IgD-negative memory B cell (primary cell): ENCODE data around the gene SCGB1C1. TPM values are rescaled to one million over a fixed set of nuclear protein-coding genes. Genes with fewer than 3 reads are reported as not detected.
"Not testable (repeated sequence)": the region's sequence is repeated elsewhere in the genome, so short reads cannot be mapped to it uniquely, and the experiment has no call there.

ENCODE experiments used
- H3K27ac Mint-ChIP-seq, 3 donors: one replicate each; pipeline ENCODE4 v1.8.0; 2020 to 2022; ENCODE audit warnings: mild to moderate bottlenecking in 3 of 3, mixed read lengths in 3 of 3, moderate library complexity in 1 of 3
- H3K27me3 Mint-ChIP-seq: one replicate; pipeline ENCODE4 v1.8.0; 2021; ENCODE audit warnings: mixed read lengths
- H3K36me3 Mint-ChIP-seq: one replicate; pipeline ENCODE4 v1.8.0; 2020; ENCODE audit warnings: mild to moderate bottlenecking, mixed read lengths
- H3K4me1 Mint-ChIP-seq, 3 donors: one replicate each; pipeline ENCODE4 v1.8.0; 2020 to 2022; ENCODE audit warnings: mixed read lengths in 3 of 3, mild to moderate bottlenecking in 1 of 3
- H3K4me3 Mint-ChIP-seq, 4 donors: one replicate each; pipeline ENCODE4 v1.8.0; 2020 to 2022; ENCODE audit warnings: mild to moderate bottlenecking in 4 of 4, mixed read lengths in 4 of 4, moderate library complexity in 3 of 4
- H3K9me3 Mint-ChIP-seq, 3 donors: one replicate each; pipeline ENCODE4 v1.8.0; 2020 to 2021; ENCODE audit warnings: mixed read lengths in 3 of 3, mild to moderate bottlenecking in 1 of 3
- polyA plus RNA-seq: library from polyadenylated mRNA; unstranded; fragments of 300-500 nt; fragmentation: Illumina TruSeq; gene quantifications from one replicate; pipeline ENCODE4 v1.2.3, GENCODE V29; 2021

Gene SCGB1C1
- not detected for polyA plus RNA-seq

DNA sequence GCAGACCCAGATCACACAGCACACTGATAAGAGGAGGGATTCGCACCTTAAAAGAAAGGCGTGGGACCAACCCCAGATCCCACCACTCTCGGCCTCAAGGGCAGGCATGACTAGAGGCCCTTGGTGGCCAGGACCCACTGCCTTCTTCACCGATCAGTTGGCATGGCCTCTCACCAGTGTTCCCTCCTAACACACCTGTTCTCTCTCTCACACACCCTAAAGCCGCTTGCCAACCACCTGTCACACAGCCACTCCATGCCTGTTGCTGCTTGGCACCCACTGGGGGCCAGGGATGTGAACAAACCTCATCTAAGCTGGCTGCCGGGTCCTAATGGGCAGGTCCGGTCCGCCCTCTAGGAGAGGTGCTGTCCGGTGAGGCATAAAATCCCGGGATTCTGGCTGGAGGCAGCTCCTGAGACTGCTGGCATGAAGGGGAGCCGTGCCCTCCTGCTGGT lies at the start of gene SCGB1C1:
SCGB1C1 (plus strand) TSS at position 405 of the 455 bp plus-strand sequence; CDS start at position 427, 22 bp downstream.
- H3K4me1 Mint-ChIP-seq, H3K27me3 Mint-ChIP-seq, H3K27ac Mint-ChIP-seq, H3K36me3 Mint-ChIP-seq, H3K9me3 Mint-ChIP-seq, H3K4me3 Mint-ChIP-seq: not testable (repeated sequence)

DNA sequence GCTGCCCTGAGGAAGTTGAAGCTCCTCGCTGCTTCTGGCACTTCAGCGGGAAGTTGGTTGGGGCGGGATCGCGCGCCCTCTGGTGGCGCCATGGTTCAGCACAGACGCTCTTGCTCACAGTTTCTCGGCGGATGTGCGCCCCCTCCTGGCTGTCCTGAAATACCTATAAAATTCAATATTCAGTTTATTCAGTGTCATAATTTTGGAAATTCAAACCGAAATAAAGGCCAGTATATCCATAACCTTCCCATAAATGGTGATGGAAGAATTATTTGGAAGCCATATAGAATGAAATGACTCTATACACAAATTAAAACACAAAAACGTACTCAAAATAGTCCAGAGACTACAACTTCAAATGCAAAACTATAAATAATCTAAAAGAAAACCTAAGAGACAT lies 12.6 kb upstream of the SCGB1C1 start:
- H3K36me3 Mint-ChIP-seq, H3K27ac Mint-ChIP-seq, H3K9me3 Mint-ChIP-seq: not testable (repeated sequence)

DNA sequence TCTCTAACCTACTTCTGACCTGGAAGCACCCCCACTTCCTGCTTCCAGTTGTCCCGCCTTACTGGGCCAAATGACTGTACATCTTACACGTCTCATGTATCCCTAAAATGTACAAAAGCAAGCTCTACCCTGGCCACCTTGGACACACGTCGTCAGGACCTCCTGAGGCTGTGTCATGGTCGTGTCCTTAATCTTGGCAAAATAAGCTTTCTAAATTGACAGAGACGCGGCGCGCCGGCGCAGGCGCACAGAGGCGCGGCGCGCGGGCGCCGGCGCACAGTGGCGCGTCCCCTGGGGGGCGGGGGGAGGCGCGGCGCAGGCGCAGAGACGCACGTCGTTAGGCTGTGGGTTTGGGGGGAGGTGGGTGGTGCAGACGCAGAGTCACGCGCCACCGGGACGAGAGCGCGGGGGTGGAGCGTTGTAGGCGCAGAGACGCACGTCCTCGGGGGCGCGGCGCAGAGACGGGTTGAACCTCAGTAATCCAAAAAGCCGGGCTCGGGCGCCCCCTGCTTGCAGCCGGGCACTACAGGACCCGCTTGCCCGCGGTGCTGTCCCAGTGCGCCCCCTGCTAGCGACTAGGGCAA lies 3.6 kb upstream of the SCGB1C1 start:
- H3K4me3 Mint-ChIP-seq, H3K4me1 Mint-ChIP-seq, H3K27ac Mint-ChIP-seq, H3K9me3 Mint-ChIP-seq, H3K36me3 Mint-ChIP-seq, H3K27me3 Mint-ChIP-seq: not testable (repeated sequence)

More for the DNA sequence above, 12.6 kb upstream of the SCGB1C1 start:
- H3K4me3 Mint-ChIP-seq, H3K4me1 Mint-ChIP-seq, H3K27me3 Mint-ChIP-seq: not testable (repeated sequence)

DNA sequence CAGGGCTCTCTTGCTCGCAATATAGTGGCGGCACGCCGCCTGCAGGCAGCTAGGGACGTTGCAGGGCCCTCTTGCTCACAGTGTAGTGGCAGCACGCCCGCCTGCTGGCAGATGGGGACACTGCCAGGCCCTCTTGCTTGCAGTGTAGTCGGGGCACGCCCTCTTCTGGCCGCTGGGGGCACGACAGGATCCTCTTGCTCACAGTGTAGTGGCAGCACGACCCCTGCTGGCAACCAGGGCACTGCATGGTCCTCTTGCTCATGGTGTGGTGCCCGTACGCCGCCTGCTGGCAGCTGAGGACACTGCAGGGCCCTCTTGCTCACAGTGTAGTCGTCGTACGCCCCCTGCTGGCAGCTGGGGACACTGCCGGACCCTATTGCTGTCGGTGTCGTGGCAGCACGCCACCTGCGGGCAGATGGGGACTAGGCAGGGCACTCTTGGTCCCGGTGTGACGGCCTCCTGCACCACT lies 3.0 kb upstream of the SCGB1C1 start:
- not testable (repeated sequence) for H3K27me3 Mint-ChIP-seq, H3K9me3 Mint-ChIP-seq, H3K4me3 Mint-ChIP-seq, H3K27ac Mint-ChIP-seq, H3K4me1 Mint-ChIP-seq, H3K36me3 Mint-ChIP-seq

DNA sequence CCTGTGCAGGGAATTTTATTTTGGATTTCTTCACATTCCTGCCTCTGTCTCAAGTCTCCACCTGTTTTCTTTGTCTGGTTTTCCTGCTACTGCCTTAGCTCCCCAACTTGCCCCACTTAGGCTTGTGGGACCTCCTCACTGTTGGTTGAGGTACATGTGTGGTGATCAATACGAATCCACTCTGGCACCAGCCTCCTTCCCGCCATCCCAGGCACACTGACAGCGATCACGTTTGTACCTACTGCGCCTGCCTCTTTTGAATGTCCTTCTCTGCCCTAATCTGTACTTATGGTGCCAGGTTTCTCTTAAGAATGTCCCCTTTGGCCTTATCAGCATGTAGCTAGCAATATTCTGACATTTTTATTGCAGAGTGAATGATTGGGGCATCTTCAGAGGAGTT lies 2.3 kb upstream of the SCGB1C1 start:
- H3K4me3 Mint-ChIP-seq, H3K4me1 Mint-ChIP-seq, H3K9me3 Mint-ChIP-seq, H3K27ac Mint-ChIP-seq, H3K36me3 Mint-ChIP-seq, H3K27me3 Mint-ChIP-seq: not testable (repeated sequence)

DNA sequence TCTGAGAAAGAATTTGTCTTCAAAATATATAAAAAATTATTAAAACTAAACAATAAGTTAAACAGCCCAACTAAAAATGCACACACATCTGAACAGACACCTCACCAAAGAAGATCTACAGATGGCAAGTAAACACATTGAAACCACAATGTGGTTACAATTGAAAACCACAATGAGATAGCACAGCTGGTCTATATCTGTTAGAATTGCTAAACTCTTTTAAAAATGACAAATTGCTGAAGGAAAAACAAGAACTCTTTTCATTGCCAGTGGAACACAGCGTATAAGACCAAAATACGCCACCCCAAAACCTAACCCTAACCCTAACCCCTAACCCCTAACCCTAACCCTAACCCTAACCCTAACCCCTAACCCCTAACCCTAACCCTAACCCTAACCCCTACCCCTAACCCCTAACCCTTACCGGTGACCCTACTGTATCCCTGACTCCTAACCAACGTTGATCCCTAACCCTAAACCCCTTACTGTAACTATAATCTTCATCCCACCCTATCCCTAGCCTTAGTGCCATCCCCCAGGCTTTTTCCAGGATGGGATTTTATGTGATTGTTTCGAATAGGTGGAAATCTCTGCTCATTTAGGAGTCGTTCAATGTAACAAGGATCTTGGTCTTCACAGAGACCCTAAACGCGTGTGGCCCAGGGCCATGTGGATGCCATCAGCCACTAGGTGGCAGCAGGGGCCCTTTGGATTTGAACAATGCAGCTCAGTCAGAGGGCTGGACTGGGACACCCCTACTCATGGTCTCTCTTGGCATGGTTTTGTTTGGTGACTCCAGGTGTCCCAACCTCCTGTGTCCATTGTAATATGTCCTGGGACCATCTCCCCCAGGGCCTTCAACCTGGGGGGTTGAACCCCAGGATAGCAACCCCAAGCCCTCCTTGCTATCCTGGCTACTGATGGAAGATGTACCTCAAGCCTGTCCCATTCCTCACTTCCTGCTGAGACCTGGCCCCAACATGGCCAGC lies 1.1 kb upstream of the SCGB1C1 start:
- H3K27ac Mint-ChIP-seq, H3K36me3 Mint-ChIP-seq, H3K27me3 Mint-ChIP-seq, H3K4me1 Mint-ChIP-seq, H3K9me3 Mint-ChIP-seq, H3K4me3 Mint-ChIP-seq: not testable (repeated sequence)

DNA sequence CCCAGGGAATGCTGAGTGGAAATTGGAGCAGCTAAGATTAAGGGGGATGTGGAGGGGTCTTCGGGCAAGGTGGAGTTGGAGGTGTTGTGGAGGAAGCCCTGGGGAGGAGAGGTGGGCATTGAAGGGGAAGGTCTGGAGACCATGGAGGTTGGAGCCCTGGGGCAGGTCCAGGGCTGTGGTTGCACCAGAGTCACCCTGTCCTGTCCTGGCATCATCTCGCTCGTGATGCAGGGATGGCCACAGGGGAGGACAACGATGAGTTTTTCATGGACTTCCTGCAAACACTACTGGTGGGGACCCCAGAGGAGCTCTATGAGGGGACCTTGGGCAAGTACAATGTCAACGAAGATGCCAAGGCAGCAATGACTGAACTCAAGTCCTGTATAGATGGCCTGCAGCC lies 603 bp downstream of the SCGB1C1 start:
- H3K9me3 Mint-ChIP-seq, H3K27me3 Mint-ChIP-seq: not testable (repeated sequence)

DNA sequence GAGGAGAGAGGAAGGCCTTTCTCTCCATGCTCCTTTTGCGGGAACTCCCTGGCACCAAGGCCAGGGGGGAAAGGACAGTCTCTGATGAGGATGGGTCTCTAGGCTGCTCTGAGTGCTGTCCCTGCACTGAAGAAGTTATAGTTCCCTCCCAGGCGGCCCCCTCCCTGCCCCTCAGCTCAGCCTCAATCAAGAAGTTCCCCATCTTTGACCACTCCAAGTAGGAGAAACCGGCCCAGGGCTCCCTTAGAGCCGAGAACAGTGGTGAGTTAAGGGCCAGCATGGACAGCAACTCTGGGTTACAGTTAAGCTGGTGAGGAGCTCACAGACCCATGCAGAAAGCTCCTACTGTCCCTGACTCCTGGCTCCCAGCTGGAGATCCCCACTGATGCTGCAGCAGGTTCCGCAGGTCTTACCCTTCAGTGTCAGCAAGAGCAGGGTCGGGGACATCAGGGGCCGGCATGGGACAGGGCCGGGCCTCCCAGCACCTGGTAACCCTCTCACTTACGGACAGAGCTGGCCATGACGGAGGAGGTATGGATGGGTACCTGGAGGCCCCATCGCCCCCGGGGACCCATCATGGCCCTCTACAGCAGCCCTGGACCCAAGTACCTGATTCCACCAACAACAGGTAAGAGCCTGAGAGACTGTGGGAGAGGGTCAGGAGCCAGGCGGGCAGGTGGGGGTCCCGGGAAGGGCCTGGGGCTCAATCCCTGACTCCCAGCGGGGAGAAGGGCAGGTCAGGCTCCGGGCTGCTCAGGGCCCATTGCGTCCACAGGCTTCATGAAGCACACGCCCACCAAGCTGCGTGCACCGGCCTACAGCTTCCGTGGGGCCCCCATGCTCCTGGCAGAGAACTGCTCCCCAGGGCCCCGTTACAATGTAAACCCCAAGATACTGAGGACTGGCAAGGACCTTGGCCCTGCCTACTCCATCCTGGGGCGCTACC lies 4.2 kb downstream of the SCGB1C1 start:
- Mint-ChIP-seq H3K4me1 (peaks cover 0 to 6% (median 5%) of the 10 kb centered on the region in 3 donors), H3K27ac (no peak overlapping the region), H3K27me3 (no peaks in the 10 kb centered on the region)

More for the DNA sequence above, 603 bp downstream of the SCGB1C1 start:
- not testable (repeated sequence) for H3K27ac Mint-ChIP-seq, H3K36me3 Mint-ChIP-seq, H3K4me1 Mint-ChIP-seq, H3K4me3 Mint-ChIP-seq

DNA sequence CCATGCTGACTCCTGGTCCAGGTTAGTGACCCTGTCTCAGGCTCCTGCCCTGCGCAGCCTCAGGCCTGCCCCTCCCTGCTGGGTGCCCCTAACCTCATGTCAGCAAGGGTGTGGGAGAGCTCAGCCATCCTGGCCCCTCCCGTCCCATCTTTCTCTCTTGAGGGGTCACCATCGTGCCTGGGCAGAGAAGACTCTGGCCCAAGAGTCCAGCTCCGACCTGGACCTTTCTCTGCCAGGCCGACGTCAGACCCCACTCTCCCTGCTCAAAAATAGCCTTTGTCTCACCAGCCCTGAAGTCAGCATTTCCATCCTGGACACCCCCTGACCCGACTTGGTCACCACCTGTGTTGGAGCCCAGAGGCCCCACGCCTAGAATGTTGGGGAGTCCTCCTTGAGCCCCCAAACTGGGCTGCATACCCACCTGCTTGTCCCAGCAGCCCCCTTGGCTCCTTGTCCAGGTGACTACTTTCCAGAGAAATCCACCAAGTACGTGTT lies 4.9 kb downstream of the SCGB1C1 start:
- H3K4me1 Mint-ChIP-seq: peaks cover 3 to 13% (median 9%) of the 10 kb centered on the region in 3 donors
- H3K36me3 Mint-ChIP-seq: no peaks in the 10 kb centered on the region
- no peak overlapping the region for H3K4me3 Mint-ChIP-seq
- no peaks in the 10 kb centered on the region for H3K9me3 Mint-ChIP-seq
- no peak overlapping the region for H3K27ac Mint-ChIP-seq
- no peaks in the 10 kb centered on the region for H3K27me3 Mint-ChIP-seq

More for the DNA sequence above, 4.2 kb downstream of the SCGB1C1 start:
- H3K9me3 Mint-ChIP-seq: no peaks in the 10 kb centered on the region
- no peaks in the 10 kb centered on the region for H3K36me3 Mint-ChIP-seq
- no peak overlapping the region for H3K4me3 Mint-ChIP-seq

DNA sequence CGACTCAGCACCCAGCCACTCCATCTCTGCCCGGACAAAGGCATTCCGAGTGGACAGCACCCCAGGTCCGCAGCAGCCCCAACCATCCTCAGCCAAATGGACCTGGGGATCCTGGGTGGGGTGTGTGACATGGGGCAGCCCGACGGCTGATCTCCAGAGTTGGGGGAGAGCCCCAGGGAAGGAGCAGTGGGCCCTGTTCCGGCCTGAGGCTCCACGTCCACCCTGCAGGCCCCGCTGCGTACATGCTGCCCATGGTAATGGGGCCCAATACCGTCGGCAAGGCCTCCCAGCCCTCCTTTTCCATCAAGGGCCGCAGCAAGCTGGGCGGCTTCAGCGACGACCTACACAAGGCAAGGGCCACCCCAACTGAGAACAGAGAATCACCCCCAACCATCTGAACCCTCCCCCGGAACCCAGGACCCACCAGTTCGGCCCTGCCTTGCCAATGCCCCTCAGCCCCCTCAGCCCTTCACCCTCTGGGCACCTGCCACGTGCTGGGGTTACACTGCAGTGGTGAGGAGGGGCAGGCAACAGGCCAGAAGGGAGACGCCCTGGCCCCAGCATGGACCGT lies 5.4 kb downstream of the SCGB1C1 start:
- Mint-ChIP-seq H3K4me3 (peak overlapping the region in 1 of 4 donors; percentile 54), H3K27me3 (no peaks in the 10 kb centered on the region), H3K9me3 (no peaks in the 10 kb centered on the region), H3K4me1 (peaks cover 7 to 16% (median 9%) of the 10 kb centered on the region in 3 donors), H3K27ac (no peak overlapping the region), H3K36me3 (no peaks in the 10 kb centered on the region)

DNA sequence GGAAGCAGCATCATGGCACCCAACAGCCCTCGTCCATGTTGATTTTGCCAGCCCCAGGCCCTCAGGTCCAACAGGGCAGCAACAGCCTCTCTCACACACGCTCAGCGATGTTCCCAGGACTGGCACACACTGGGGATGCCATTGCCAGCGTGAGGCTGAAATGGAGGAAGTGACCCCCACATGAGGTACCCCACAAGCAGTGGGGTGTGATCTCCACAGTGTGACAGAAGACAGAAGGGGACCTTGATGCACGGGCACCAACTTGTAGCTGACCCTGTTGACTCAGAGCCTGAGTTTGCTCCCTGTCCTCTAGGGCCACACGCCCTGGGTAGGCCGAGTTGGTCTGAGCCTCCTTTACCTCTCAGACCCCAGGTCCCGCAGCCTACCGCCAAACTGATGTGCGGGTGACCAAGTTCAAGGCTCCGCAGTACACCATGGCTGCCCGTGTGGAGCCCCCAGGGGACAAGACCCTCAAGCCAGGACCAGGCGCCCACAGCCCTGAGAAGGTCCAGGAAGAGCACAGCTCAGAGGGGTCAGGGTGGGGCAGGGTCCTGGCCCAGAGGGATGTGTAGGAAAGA lies 6.2 kb downstream of the SCGB1C1 start:
- no peak overlapping the region for H3K4me3 Mint-ChIP-seq
- no peaks in the 10 kb centered on the region for H3K9me3 Mint-ChIP-seq
- H3K4me1 Mint-ChIP-seq: peaks cover 12 to 16% (median 13%) of the 10 kb centered on the region in 3 donors
- peaks cover 2% of the 10 kb centered on the region for H3K36me3 Mint-ChIP-seq
- no peaks in the 10 kb centered on the region for H3K27me3 Mint-ChIP-seq
- peak overlapping the region in 1 of 3 donors; percentile 81 for H3K27ac Mint-ChIP-seq

DNA sequence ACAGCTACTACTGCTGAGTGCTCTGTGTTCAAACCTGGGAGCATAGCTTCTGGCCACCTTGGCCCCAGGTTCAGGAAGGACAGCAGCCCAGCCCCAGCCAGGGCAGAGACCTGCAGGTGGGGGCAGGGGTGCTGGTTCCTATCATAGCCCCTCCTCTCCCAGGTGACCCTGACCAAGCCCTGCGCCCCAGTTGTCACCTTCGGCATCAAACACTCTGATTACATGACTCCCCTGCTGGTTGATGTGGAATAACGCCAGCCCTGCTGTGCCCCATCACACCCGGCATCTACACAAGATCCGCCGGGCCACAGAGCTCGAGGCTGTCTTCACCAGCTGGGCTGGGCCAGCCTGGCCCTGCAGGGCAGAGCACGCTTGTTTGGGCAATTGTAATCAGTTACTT lies 6.9 kb downstream of the SCGB1C1 start:
- Mint-ChIP-seq H3K4me3 (no peak overlapping the region), H3K4me1 (peaks cover 13 to 17% (median 16%) of the 10 kb centered on the region in 3 donors), H3K27me3 (no peaks in the 10 kb centered on the region), H3K36me3 (peaks cover 2% of the 10 kb centered on the region), H3K27ac (no peak overlapping the region), H3K9me3 (no peaks in the 10 kb centered on the region)

DNA sequence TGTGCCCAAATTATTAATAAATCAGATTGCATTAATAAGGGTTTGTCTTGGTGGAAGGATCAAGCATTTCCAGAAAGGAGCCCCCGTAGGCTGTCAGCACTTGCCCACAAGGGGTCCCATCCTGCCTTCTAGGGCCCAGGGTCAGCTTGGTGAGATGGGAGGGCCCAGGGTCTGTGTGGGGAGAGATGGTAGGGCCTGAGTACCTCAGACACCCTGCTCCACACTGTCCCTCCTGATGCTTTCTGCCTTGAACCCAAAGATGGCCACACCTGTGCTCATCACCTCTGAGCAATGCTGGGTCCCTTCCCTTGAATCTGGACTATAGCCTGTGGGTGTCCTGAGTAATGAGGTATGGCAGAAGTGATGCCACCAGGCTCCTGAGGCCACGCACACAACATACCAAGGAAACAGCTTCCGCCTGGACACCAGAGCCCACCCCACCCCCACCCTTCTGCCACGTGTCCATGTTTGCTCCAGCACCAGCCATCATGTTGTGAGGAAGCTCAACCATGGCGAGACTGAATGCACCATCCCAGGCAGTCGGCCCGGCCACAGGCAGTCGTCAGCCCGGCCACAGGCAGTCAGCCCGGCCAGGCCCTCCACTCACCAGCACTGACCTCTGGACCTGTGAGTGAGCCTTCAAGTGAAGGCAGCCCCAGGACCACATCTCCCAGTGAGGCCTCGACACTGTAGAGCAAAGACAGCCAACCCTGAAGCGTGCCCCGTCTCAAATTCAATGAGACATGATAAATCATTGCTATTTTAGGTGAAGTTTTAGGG lies 7.5 kb downstream of the SCGB1C1 start:
- H3K27ac Mint-ChIP-seq: no peak overlapping the region
- H3K4me3 Mint-ChIP-seq: no peak overlapping the region
- H3K27me3 Mint-ChIP-seq: no peaks in the 10 kb centered on the region
- H3K4me1 Mint-ChIP-seq: peaks cover 13 to 19% (median 16%) of the 10 kb centered on the region in 3 donors
- no peaks in the 10 kb centered on the region for H3K9me3 Mint-ChIP-seq
- H3K36me3 Mint-ChIP-seq: peaks cover 2% of the 10 kb centered on the region
